ENCODE results near the gene CRB2. TPM values are rescaled to one million over a fixed set of nuclear protein-coding genes. Genes with fewer than 3 reads are reported as not detected.
"Not testable (repeated sequence)": the region's sequence is repeated elsewhere in the genome, so short reads cannot be mapped to it uniquely, and the experiment has no call there.

CRB2 gene
- total RNA-seq, 1 experiment from 2014 or later = not detected

- in situ Hi-C loops (cut with HindIII; ENCODE audit: low pct_unique_long_range_greater_than_20kb, low sequenced_read_pairs) = no loop called here
- DNase-seq (ENCODE audit: low read depth, low spot score) = peak; percentile 49
Observed at GRCh38 chr9:123324767-123325183, 31.2 kb upstream of the CRB2 start.

GRCh38 chr9:123326187-123326586 is 29.8 kb upstream of the CRB2 start:
- in situ Hi-C loops (cut with HindIII; ENCODE audit: low pct_unique_long_range_greater_than_20kb, low sequenced_read_pairs) = no loop called here
- DNase-seq (ENCODE audit: low read depth, low spot score) = no peak

GRCh38 chr9:123326662-123327093 is 29.3 kb upstream of the CRB2 start:
- in situ Hi-C loops (cut with HindIII; ENCODE audit: low pct_unique_long_range_greater_than_20kb, low sequenced_read_pairs) = no loop called here
- DNase-seq (ENCODE audit: low read depth, low spot score) = no peak

- no peak for DNase-seq (ENCODE audit: low read depth, low spot score)
- in situ Hi-C loops (cut with HindIII; ENCODE audit: low pct_unique_long_range_greater_than_20kb, low sequenced_read_pairs) = no loop called here
Observed at GRCh38 chr9:123327697-123328100, 28.3 kb upstream of the CRB2 start.

GRCh38 chr9:123329329-123329955 is 26.6 kb upstream of the CRB2 start:
- no peak for DNase-seq (ENCODE audit: low read depth, low spot score)
- in situ Hi-C loops (cut with HindIII; ENCODE audit: low pct_unique_long_range_greater_than_20kb, low sequenced_read_pairs) = no loop called here

- no peak for DNase-seq (ENCODE audit: low read depth, low spot score)
- in situ Hi-C loops (cut with HindIII; ENCODE audit: low pct_unique_long_range_greater_than_20kb, low sequenced_read_pairs) = no loop called here
Observed at GRCh38 chr9:123331346-123332060, 24.5 kb upstream of the CRB2 start.

- in situ Hi-C loops (cut with HindIII; ENCODE audit: low pct_unique_long_range_greater_than_20kb, low sequenced_read_pairs) = not testable (repeated sequence)
- peak; percentile 40 for DNase-seq (ENCODE audit: low read depth, low spot score)
Observed at GRCh38 chr9:123333058-123333669, 22.8 kb upstream of the CRB2 start.

GRCh38 chr9:123334639-123335038 is 21.4 kb upstream of the CRB2 start:
- in situ Hi-C loops (cut with HindIII; ENCODE audit: low pct_unique_long_range_greater_than_20kb, low sequenced_read_pairs) = no loop called here
- no peak for DNase-seq (ENCODE audit: low read depth, low spot score)

- in situ Hi-C loops (cut with HindIII; ENCODE audit: low pct_unique_long_range_greater_than_20kb, low sequenced_read_pairs) = no loop called here
- peak; percentile 35 for DNase-seq (ENCODE audit: low read depth, low spot score)
Observed at GRCh38 chr9:123335193-123335985, 20.6 kb upstream of the CRB2 start.

- no peak for DNase-seq (ENCODE audit: low read depth, low spot score)
- in situ Hi-C loops (cut with HindIII; ENCODE audit: low pct_unique_long_range_greater_than_20kb, low sequenced_read_pairs) = no loop called here
Observed at GRCh38 chr9:123335986-123336329, 20.0 kb upstream of the CRB2 start.

- in situ Hi-C loops (cut with HindIII; ENCODE audit: low pct_unique_long_range_greater_than_20kb, low sequenced_read_pairs) = no loop called here
Observed at GRCh38 chr9:123336449-123336848, 19.5 kb upstream of the CRB2 start.

GRCh38 chr9:123336959-123337358 is 19.0 kb upstream of the CRB2 start:
- DNase-seq (ENCODE audit: low read depth, low spot score) = no peak
- in situ Hi-C loops (cut with HindIII; ENCODE audit: low pct_unique_long_range_greater_than_20kb, low sequenced_read_pairs) = no loop called here

More at GRCh38 chr9:123336449-123336848, 19.5 kb upstream of the CRB2 start:
- no peak for DNase-seq (ENCODE audit: low read depth, low spot score)

- in situ Hi-C loops (cut with HindIII; ENCODE audit: low pct_unique_long_range_greater_than_20kb, low sequenced_read_pairs) = no loop called here
- no peak for DNase-seq (ENCODE audit: low read depth, low spot score)
Observed at GRCh38 chr9:123337971-123338370, 18.0 kb upstream of the CRB2 start.

GRCh38 chr9:123338710-123339665 is 17.0 kb upstream of the CRB2 start:
- no peak for DNase-seq (ENCODE audit: low read depth, low spot score)
- in situ Hi-C loops (cut with HindIII; ENCODE audit: low pct_unique_long_range_greater_than_20kb, low sequenced_read_pairs) = no loop called here

GRCh38 chr9:123339666-123340510 is 16.1 kb upstream of the CRB2 start:
- in situ Hi-C loops (cut with HindIII; ENCODE audit: low pct_unique_long_range_greater_than_20kb, low sequenced_read_pairs) = no loop called here

GRCh38 chr9:123341816-123342215 is 14.2 kb upstream of the CRB2 start:
- in situ Hi-C loops (cut with HindIII; ENCODE audit: low pct_unique_long_range_greater_than_20kb, low sequenced_read_pairs) = no loop called here

More at GRCh38 chr9:123339666-123340510, 16.1 kb upstream of the CRB2 start:
- DNase-seq (ENCODE audit: low read depth, low spot score) = peak; percentile 87

More at GRCh38 chr9:123341816-123342215, 14.2 kb upstream of the CRB2 start:
- DNase-seq (ENCODE audit: low read depth, low spot score) = no peak
